Gastroesophageal sphincter (tissue), 3 donors: ENCODE results near the gene BAIAP2.

Experiments used
- CTCF ChIP-seq, 4 experiments: fragments of 200-600 bp in 2 of 4; fragments of 450-650 bp in 2 of 4; sonication (generic) in 1 of 4; IDR thresholded peaks; one replicate each; pipeline ENCODE4 v1.5.1; 2017 to 2019; ENCODE audit warnings: antibody characterized with exemption in 4 of 4, mild to moderate bottlenecking in 2 of 4, moderate library complexity in 2 of 4
- POLR2A ChIP-seq, 2 donors: fragments of 450-650 bp; IDR thresholded peaks; one replicate each; pipeline ENCODE4 v1.6.1; 2017; ENCODE audit warnings: antibody characterized with exemption in 2 of 2, mild to moderate bottlenecking in 2 of 2, moderate library complexity in 1 of 2
- POLR2AphosphoS5 ChIP-seq: sonication (generic); formaldehyde crosslinking; IDR thresholded peaks from one replicate; pipeline ENCODE4 v1.6.1; 2017; ENCODE audit warnings: antibody characterized with exemption

- no peak for TF ChIP-seq POLR2AphosphoS5
- no peak for TF ChIP-seq POLR2A (IDR thresholded peaks at IDR 0.05)
- no peak for TF ChIP-seq CTCF (IDR thresholded peaks at IDR 0.05)
Measured at GRCh38 chr17:81108220-81108619, 73.3 kb downstream of the BAIAP2 start.
